ENCODE results near the gene ACP4. TPM values are rescaled to one million over a fixed set of nuclear protein-coding genes. Genes with fewer than 3 reads are reported as not detected.

ACP4 gene
- polyA plus RNA-seq, 1 donor (not counting 4 experiments of a cell fraction or from before 2014, with no cell fraction given), result not detected

DNA sequence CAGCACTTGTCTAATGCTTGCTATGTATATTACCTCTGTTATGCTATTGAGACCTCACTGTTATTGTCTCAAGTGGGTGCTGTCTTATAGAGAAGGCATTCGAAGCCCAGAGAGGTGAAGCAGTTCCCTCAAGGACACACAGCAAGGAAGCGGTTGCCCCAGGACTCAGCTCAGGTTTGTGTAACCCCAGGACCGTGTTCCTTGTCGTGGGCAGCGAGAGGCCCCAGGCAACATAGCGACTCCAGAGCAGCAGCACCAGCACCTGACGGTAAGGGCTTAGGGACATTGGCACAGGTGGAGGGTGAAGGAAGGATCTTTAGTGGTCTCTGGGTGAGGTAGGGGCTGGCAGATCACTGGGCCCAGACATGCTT, 40.8 kb downstream of the ACP4 start:
- Histone ChIP-seq H3K9me3 (ENCODE audit: control insufficient read depth, low read depth, low read length) (no peaks in the 10 kb centered on the region), H3K4me3 (ENCODE audit: control insufficient read depth in 2 of 3, extremely low read depth in 1 of 3, insufficient read depth in 2 of 3, low read depth in 1 of 3, low read length in 3 of 3) (no peak overlapping the region), H3K9me1 (ENCODE audit: control insufficient read depth, extremely low read depth, insufficient read depth, low read length) (no peaks in the 10 kb centered on the region), H3K9ac (ENCODE audit: control insufficient read depth, extremely low read depth, insufficient read depth, low read length) (no peak overlapping the region), H3K36me3 (ENCODE audit: control insufficient read depth in 2 of 2, extremely low read depth in 1 of 2, insufficient read depth in 2 of 2, low read length in 2 of 2) (no peaks in the 10 kb centered on the region), H3K4me2 (ENCODE audit: control insufficient read depth, extremely low read depth, insufficient read depth, low read depth, low read length) (no peak overlapping the region), H3K27ac (ENCODE audit: control insufficient read depth, insufficient read depth, low read length) (no peak overlapping the region), H4K20me1 (ENCODE audit: control insufficient read depth, extremely low read depth, insufficient read depth, low read length) (no peaks in the 10 kb centered on the region), H2AFZ (ENCODE audit: control insufficient read depth, low read length) (no peak overlapping the region), H3K27me3 (ENCODE audit: control insufficient read depth, extremely low read depth, insufficient read depth, low read length) (no peaks in the 10 kb centered on the region), H3K79me2 (ENCODE audit: control insufficient read depth, insufficient read depth, low read length) (no peaks in the 10 kb centered on the region), H3K4me1 (ENCODE audit: control insufficient read depth, extremely low read depth, insufficient read depth, low read length) (peaks cover 10% of the 10 kb centered on the region)
- FAIRE-seq (no peak), DNase-seq (ENCODE audit: low read depth, low spot score) (no peak)
- dilution Hi-C loops (cut with MboI; ENCODE audit: extremely low pct_ligation_motif_present, low sequenced_read_pairs), result no loop called here
- no peak for TF ChIP-seq EZH2 (IDR thresholded peaks at IDR 0.05; ENCODE audit: low read length)
- TF ChIP-seq, protein P1, sequence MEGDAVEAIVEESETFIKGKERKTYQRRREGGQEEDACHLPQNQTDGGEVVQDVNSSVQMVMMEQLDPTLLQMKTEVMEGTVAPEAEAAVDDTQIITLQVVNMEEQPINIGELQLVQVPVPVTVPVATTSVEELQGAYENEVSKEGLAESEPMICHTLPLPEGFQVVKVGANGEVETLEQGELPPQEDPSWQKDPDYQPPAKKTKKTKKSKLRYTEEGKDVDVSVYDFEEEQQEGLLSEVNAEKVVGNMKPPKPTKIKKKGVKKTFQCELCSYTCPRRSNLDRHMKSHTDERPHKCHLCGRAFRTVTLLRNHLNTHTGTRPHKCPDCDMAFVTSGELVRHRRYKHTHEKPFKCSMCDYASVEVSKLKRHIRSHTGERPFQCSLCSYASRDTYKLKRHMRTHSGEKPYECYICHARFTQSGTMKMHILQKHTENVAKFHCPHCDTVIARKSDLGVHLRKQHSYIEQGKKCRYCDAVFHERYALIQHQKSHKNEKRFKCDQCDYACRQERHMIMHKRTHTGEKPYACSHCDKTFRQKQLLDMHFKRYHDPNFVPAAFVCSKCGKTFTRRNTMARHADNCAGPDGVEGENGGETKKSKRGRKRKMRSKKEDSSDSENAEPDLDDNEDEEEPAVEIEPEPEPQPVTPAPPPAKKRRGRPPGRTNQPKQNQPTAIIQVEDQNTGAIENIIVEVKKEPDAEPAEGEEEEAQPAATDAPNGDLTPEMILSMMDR (optimal IDR thresholded peaks at IDR 0.05 in 1 of 3, IDR thresholded peaks at IDR 0.05 in 1 of 3, conservative IDR thresholded peaks at IDR 0.05 in 1 of 3; ENCODE audit: extremely low read depth in 1 of 3, insufficient read depth in 2 of 3, low read length in 3 of 3), result no peak

GRCh38 chr19:50832666-50833065, 42.5 kb downstream of the ACP4 start:
- no peaks in the 10 kb centered on the region for H3K9me1 ChIP-seq (ENCODE audit: control insufficient read depth, extremely low read depth, insufficient read depth, low read length)
- DNase-seq (ENCODE audit: low read depth, low spot score) (no peak), FAIRE-seq (no peak)
- no peaks in the 10 kb centered on the region for H4K20me1 ChIP-seq (ENCODE audit: control insufficient read depth, extremely low read depth, insufficient read depth, low read length)
- H3K4me1 ChIP-seq (ENCODE audit: control insufficient read depth, extremely low read depth, insufficient read depth, low read length), result peaks cover 20% of the 10 kb centered on the region
- H3K4me2 ChIP-seq (ENCODE audit: control insufficient read depth, extremely low read depth, insufficient read depth, low read depth, low read length), result no peak overlapping the region
- no peak overlapping the region for H3K4me3 ChIP-seq (ENCODE audit: control insufficient read depth in 2 of 3, extremely low read depth in 1 of 3, insufficient read depth in 2 of 3, low read depth in 1 of 3, low read length in 3 of 3)
- dilution Hi-C loops (cut with MboI; ENCODE audit: extremely low pct_ligation_motif_present, low sequenced_read_pairs), result no loop called here
- H3K9me3 ChIP-seq (ENCODE audit: control insufficient read depth, low read depth, low read length), result no peaks in the 10 kb centered on the region
- no peak overlapping the region for H3K9ac ChIP-seq (ENCODE audit: control insufficient read depth, extremely low read depth, insufficient read depth, low read length)
- TF ChIP-seq EZH2 (IDR thresholded peaks at IDR 0.05; ENCODE audit: low read length), result no peak
- TF ChIP-seq, protein P1 (optimal IDR thresholded peaks at IDR 0.05 in 1 of 3, IDR thresholded peaks at IDR 0.05 in 1 of 3, conservative IDR thresholded peaks at IDR 0.05 in 1 of 3; ENCODE audit: extremely low read depth in 1 of 3, insufficient read depth in 2 of 3, low read length in 3 of 3), result no peak
- peaks cover 8% of the 10 kb centered on the region for H3K27me3 ChIP-seq (ENCODE audit: control insufficient read depth, extremely low read depth, insufficient read depth, low read length)
- H2AFZ ChIP-seq (ENCODE audit: control insufficient read depth, low read length), result no peak overlapping the region
- H3K36me3 ChIP-seq (ENCODE audit: control insufficient read depth in 2 of 2, extremely low read depth in 1 of 2, insufficient read depth in 2 of 2, low read length in 2 of 2), result no peaks in the 10 kb centered on the region
- no peak overlapping the region for H3K27ac ChIP-seq (ENCODE audit: control insufficient read depth, insufficient read depth, low read length)
- H3K79me2 ChIP-seq (ENCODE audit: control insufficient read depth, insufficient read depth, low read length), result no peaks in the 10 kb centered on the region

All from keratinocyte (primary cell).